ENCODE results near the gene HECW1.

DNA sequence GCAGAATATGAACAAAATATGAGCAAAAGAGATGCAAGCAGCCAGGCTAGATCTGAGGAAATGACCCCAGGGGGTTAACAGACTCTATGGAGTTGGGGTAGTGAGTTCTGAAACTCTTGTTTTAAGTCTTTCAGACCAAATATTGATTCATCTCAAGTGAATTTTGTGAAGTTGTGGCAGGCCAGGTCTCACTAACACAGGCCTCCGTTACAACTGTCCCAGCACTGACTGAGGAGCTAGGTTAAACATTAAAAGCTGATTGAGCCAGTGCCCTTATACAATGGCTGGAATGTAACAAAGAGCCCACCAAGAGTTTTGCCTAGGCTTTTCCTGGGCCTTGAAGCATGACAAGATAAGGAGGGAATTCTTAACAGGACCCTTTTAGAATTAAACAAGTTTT is 278.1 kb downstream of the HECW1 start:
- TF ChIP-seq, protein P1, sequence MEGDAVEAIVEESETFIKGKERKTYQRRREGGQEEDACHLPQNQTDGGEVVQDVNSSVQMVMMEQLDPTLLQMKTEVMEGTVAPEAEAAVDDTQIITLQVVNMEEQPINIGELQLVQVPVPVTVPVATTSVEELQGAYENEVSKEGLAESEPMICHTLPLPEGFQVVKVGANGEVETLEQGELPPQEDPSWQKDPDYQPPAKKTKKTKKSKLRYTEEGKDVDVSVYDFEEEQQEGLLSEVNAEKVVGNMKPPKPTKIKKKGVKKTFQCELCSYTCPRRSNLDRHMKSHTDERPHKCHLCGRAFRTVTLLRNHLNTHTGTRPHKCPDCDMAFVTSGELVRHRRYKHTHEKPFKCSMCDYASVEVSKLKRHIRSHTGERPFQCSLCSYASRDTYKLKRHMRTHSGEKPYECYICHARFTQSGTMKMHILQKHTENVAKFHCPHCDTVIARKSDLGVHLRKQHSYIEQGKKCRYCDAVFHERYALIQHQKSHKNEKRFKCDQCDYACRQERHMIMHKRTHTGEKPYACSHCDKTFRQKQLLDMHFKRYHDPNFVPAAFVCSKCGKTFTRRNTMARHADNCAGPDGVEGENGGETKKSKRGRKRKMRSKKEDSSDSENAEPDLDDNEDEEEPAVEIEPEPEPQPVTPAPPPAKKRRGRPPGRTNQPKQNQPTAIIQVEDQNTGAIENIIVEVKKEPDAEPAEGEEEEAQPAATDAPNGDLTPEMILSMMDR (conservative IDR thresholded peaks at IDR 0.05; ENCODE audit: low read depth in 2 of 2): no peak
- TF ChIP-seq POLR2AphosphoS5 (IDR thresholded peaks at IDR 0.05; ENCODE audit: low read depth) (no peak), EZH2 (IDR thresholded peaks at IDR 0.05; ENCODE audit: low read depth, unreplicated experiment) (no peak), JUNB (IDR thresholded peaks at IDR 0.05; ENCODE audit: unreplicated experiment) (no peak), ZNF114 (CRISPR knock-in tag; IDR thresholded peaks at IDR 0.05) (no peak), CREB1 (CRISPR knock-in tag; IDR thresholded peaks at IDR 0.05; ENCODE audit: low read depth) (no peak), EZH2phosphoT487 (IDR thresholded peaks at IDR 0.05; ENCODE audit: unreplicated experiment) (no peak), STAT1 (IDR thresholded peaks at IDR 0.05; ENCODE audit: unreplicated experiment) (no peak), ZNF331 (CRISPR knock-in tag; IDR thresholded peaks at IDR 0.05; ENCODE audit: low read depth) (no peak), NANOG (IDR thresholded peaks at IDR 0.05; ENCODE audit: borderline replicate concordance) (no peak)
- TF ChIP-seq, protein P2, sequence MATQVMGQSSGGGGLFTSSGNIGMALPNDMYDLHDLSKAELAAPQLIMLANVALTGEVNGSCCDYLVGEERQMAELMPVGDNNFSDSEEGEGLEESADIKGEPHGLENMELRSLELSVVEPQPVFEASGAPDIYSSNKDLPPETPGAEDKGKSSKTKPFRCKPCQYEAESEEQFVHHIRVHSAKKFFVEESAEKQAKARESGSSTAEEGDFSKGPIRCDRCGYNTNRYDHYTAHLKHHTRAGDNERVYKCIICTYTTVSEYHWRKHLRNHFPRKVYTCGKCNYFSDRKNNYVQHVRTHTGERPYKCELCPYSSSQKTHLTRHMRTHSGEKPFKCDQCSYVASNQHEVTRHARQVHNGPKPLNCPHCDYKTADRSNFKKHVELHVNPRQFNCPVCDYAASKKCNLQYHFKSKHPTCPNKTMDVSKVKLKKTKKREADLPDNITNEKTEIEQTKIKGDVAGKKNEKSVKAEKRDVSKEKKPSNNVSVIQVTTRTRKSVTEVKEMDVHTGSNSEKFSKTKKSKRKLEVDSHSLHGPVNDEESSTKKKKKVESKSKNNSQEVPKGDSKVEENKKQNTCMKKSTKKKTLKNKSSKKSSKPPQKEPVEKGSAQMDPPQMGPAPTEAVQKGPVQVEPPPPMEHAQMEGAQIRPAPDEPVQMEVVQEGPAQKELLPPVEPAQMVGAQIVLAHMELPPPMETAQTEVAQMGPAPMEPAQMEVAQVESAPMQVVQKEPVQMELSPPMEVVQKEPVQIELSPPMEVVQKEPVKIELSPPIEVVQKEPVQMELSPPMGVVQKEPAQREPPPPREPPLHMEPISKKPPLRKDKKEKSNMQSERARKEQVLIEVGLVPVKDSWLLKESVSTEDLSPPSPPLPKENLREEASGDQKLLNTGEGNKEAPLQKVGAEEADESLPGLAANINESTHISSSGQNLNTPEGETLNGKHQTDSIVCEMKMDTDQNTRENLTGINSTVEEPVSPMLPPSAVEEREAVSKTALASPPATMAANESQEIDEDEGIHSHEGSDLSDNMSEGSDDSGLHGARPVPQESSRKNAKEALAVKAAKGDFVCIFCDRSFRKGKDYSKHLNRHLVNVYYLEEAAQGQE (IDR thresholded peaks at IDR 0.05; ENCODE audit: unreplicated experiment): no peak
- TF ChIP-seq, protein P3, sequence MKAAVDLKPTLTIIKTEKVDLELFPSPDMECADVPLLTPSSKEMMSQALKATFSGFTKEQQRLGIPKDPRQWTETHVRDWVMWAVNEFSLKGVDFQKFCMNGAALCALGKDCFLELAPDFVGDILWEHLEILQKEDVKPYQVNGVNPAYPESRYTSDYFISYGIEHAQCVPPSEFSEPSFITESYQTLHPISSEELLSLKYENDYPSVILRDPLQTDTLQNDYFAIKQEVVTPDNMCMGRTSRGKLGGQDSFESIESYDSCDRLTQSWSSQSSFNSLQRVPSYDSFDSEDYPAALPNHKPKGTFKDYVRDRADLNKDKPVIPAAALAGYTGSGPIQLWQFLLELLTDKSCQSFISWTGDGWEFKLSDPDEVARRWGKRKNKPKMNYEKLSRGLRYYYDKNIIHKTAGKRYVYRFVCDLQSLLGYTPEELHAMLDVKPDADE (IDR thresholded peaks at IDR 0.05): no peak
- TF ChIP-seq, protein P4, sequence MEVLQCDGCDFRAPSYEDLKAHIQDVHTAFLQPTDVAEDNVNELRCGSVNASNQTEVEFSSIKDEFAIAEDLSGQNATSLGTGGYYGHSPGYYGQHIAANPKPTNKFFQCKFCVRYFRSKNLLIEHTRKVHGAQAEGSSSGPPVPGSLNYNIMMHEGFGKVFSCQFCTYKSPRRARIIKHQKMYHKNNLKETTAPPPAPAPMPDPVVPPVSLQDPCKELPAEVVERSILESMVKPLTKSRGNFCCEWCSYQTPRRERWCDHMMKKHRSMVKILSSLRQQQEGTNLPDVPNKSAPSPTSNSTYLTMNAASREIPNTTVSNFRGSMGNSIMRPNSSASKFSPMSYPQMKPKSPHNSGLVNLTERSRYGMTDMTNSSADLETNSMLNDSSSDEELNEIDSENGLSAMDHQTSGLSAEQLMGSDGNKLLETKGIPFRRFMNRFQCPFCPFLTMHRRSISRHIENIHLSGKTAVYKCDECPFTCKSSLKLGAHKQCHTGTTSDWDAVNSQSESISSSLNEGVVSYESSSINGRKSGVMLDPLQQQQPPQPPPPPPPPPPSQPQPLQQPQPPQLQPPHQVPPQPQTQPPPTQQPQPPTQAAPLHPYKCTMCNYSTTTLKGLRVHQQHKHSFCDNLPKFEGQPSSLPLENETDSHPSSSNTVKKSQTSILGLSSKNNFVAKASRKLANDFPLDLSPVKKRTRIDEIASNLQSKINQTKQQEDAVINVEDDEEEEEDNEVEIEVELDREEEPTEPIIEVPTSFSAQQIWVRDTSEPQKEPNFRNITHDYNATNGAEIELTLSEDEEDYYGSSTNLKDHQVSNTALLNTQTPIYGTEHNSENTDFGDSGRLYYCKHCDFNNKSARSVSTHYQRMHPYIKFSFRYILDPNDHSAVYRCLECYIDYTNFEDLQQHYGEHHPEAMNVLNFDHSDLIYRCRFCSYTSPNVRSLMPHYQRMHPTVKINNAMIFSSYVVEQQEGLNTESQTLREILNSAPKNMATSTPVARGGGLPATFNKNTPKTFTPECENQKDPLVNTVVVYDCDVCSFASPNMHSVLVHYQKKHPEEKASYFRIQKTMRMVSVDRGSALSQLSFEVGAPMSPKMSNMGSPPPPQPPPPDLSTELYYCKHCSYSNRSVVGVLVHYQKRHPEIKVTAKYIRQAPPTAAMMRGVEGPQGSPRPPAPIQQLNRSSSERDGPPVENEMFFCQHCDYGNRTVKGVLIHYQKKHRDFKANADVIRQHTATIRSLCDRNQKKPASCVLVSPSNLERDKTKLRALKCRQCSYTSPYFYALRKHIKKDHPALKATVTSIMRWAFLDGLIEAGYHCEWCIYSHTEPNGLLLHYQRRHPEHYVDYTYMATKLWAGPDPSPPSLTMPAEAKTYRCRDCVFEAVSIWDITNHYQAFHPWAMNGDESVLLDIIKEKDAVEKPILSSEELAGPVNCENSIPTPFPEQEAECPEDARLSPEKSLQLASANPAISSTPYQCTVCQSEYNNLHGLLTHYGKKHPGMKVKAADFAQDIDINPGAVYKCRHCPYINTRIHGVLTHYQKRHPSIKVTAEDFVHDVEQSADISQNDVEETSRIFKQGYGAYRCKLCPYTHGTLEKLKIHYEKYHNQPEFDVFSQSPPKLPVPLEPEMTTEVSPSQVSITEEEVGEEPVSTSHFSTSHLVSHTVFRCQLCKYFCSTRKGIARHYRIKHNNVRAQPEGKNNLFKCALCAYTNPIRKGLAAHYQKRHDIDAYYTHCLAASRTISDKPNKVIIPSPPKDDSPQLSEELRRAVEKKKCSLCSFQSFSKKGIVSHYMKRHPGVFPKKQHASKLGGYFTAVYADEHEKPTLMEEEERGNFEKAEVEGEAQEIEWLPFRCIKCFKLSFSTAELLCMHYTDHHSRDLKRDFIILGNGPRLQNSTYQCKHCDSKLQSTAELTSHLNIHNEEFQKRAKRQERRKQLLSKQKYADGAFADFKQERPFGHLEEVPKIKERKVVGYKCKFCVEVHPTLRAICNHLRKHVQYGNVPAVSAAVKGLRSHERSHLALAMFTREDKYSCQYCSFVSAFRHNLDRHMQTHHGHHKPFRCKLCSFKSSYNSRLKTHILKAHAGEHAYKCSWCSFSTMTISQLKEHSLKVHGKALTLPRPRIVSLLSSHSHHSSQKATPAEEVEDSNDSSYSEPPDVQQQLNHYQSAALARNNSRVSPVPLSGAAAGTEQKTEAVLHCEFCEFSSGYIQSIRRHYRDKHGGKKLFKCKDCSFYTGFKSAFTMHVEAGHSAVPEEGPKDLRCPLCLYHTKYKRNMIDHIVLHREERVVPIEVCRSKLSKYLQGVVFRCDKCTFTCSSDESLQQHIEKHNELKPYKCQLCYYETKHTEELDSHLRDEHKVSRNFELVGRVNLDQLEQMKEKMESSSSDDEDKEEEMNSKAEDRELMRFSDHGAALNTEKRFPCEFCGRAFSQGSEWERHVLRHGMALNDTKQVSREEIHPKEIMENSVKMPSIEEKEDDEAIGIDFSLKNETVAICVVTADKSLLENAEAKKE (CRISPR knock-in tag; IDR thresholded peaks at IDR 0.05): no peak
